NT2/D1 (cell line): ENCODE measurements around the gene NDUFAF2.

ENCODE experiments used
- SUZ12 ChIP-seq: IDR thresholded peaks from 2 replicates; pipeline ENCODE4 v1.6.1; 2011; ENCODE audit not compliant: insufficient read length, insufficient read depth; ENCODE audit errors: extremely low read depth
- YY1 ChIP-seq: IDR thresholded peaks from 2 replicates; pipeline ENCODE4 v1.6.1; 2011; ENCODE audit not compliant: insufficient read length, insufficient read depth

- TF ChIP-seq YY1: no peak
- no peak for TF ChIP-seq SUZ12
These were observed 73.1 kb downstream of the NDUFAF2 start for GRCh38 chr5:61018062-61018461.
